Uterus (tissue), 2 donors: ENCODE data around the gene ARHGEF28.

Experiments
- POLR2A ChIP-seq, 2 donors: fragments of 450-650 bp; IDR thresholded peaks; one replicate each; pipeline ENCODE4 v1.6.1; 2016; ENCODE audit warnings: antibody characterized with exemption in 2 of 2, mild to moderate bottlenecking in 1 of 2, moderate library complexity in 1 of 2
- TF ChIP-seq, protein P1 (sequence below), 4 experiments: fragments of 200-600 bp in 2 of 4; fragments of 450-650 bp in 2 of 4; sonication (generic) in 2 of 4; IDR thresholded peaks; one replicate each; pipeline ENCODE4 v1.5.1; 2016 to 2019; ENCODE audit warnings: antibody characterized with exemption in 4 of 4, mild to moderate bottlenecking in 2 of 4, moderate library complexity in 1 of 4

DNA sequence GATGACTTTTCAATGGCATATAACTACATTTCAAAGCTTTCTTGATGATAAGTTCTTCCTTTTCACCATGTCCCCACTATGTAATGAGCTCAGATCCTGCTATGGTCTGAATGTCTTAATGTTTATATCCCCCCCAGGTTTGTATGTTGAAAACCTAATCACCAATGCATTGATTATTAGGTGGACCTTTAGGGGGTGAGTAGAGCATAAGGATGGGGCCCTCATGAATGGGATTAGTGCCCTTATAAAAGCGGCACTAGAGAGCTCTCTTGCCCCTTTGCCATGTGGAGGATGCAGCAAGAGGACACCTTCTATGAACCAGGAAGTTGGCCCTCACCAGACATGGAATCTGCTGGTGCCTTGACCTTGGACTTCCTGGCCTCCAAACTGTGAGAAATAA, 316.8 kb downstream of the ARHGEF28 start:
- TF ChIP-seq, protein P1, sequence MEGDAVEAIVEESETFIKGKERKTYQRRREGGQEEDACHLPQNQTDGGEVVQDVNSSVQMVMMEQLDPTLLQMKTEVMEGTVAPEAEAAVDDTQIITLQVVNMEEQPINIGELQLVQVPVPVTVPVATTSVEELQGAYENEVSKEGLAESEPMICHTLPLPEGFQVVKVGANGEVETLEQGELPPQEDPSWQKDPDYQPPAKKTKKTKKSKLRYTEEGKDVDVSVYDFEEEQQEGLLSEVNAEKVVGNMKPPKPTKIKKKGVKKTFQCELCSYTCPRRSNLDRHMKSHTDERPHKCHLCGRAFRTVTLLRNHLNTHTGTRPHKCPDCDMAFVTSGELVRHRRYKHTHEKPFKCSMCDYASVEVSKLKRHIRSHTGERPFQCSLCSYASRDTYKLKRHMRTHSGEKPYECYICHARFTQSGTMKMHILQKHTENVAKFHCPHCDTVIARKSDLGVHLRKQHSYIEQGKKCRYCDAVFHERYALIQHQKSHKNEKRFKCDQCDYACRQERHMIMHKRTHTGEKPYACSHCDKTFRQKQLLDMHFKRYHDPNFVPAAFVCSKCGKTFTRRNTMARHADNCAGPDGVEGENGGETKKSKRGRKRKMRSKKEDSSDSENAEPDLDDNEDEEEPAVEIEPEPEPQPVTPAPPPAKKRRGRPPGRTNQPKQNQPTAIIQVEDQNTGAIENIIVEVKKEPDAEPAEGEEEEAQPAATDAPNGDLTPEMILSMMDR (IDR thresholded peaks at IDR 0.05), result no peak
- no peak for TF ChIP-seq POLR2A (IDR thresholded peaks at IDR 0.05)
